Fibroblast of upper back skin (primary cell): ENCODE results near the gene CRISPLD2.
A peak's percentile ranks its signal among the peaks of the same experiment; 100 is the strongest.

Experiments
- DNase-seq: peaks from one replicate; pipeline ENCODE4 v3.0.0-alpha.2; 2013

CRISPLD2 gene

DNA sequence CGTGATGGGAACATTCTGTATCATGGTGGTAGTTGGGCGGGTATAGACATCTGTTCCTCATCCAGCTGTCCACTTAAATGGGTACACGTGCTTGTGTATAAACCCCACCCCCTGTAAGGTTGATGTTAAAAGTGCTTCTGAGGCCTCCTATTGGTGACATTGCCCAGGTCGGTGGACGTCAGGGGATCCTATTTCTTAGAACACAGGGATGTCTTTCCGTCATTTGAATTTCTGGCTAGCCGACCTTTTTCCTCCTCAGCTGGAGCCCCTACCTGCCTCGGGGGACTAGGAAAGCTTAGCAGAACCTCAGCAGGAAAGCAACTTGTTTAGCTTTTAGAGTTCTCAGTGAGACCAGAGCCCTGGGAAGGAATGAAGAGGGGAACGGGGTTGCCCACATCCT, 16.6 kb upstream of the CRISPLD2 start:
- DNase-seq: no peak

DNA sequence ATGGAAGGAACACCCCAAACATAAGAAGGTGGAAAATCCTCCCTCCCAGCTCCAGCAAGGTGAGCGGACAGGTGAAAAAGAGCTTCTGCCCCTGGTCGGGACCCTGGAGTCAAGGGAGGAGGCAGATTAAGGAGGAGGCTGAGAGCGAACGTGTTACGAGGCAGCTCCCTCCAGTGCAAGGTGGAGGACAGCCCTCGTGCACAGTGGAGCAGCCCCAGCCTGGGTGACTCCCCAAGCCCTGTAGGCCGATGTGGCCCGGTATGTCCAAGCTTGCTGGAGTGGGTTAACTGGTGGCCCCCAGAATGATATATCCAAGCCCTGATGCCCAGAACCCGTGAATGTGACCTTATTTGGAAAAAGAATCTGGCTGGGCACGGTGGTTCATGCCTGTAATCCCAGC, 15.5 kb upstream of the CRISPLD2 start:
- DNase-seq: no peak

- peak; percentile 92 for DNase-seq
Measured at GRCh38 chr16:84806256-84806889, 13.4 kb upstream of the CRISPLD2 start.

- no peak for DNase-seq
Measured at GRCh38 chr16:84806890-84807258, 12.9 kb upstream of the CRISPLD2 start.

DNA sequence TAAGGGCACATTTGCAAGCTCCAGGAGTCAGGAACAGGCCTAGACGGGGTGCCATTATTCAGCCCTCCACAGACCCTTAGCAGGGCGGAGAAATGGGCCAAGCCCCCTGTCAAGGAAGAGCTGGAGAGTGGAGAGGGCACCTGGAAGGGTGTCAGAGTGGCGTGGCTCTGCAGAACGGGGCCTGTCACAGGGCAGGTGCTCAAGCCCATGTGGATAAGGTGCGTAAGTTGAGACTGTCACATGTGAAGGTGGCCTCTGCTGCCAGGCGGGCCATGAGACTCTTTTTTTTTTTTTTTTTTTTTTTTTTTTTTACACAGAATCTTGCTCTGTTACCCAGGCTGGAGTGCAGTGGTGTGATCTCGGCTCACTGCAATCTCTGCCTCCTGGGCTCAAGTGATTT, 12.0 kb upstream of the CRISPLD2 start:
- no peak for DNase-seq

DNA sequence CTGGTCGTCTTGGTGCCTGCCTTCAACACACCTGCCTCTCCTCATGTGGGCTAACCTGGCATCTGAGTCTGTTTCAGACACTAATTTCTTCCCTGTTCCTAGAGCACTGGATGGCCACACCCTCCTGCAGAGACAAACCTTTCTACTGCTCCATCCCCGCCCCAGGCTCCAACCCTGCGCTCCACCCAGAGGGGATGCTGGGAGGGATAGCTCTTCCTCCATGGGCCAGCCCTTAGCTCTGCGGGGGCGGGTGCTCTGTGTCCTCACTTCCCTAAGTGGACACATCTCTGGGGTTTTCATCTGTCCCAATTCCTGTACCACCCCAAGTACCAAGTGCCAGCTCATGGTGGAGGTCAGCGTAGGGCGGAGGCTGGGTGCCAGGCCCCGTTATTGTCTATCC, 11.0 kb upstream of the CRISPLD2 start:
- no peak for DNase-seq

DNA sequence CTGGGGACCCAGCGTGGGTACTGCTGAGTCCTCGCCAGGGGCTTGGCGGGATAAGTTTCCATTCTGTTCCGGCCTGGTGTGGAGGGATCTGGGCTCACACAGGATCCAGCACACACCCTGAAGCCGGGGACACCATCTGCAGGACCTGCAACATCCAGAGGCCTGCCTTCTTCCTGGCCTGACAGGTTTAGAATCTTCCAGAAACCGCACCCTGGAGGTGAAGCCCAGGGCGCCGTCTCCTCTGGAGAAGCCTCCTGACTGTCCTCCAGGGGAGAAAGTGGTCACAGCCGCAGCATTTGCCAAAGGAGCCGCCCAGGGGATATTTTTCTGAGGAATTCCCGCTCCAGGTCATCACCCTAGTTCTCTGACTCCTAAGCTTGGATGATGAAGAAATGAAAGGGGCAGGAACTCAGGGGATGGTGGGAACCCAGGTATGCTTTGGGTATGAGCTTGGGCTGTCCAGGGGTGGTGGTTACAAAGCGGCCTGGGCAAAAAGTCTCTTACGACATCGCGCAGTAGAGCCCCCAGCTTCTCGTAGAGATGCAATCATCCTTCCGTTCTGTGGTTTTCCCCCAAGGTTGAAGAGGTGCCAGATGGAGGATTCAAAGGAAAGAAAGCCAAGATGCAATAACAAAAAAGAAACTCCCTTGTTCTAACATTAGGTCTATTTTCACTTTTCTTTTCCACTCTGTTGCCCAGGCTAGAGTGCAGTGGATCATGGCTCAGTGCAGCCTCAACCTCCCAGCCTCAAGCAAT, 9.1 kb upstream of the CRISPLD2 start:
- DNase-seq: peak; percentile 85

DNA sequence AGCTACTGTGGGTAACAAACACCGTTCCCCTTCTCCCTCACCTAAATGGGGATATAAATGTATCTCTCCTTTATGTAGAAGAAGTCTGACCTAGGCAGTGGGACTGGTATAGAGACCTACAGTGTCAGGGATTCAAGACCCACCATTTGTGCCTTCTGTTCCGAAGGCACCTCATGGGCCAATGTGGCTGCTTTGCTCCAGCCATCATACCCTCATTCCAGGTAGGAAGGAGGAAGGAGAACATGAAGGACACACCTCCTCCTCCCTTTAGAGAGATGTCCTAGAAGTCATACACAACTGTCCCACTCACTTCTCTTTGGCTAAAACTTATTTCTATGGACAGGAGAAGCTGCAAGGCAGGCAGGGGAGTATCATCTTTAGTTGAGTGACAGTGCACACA, 8.3 kb upstream of the CRISPLD2 start:
- DNase-seq: no peak

DNA sequence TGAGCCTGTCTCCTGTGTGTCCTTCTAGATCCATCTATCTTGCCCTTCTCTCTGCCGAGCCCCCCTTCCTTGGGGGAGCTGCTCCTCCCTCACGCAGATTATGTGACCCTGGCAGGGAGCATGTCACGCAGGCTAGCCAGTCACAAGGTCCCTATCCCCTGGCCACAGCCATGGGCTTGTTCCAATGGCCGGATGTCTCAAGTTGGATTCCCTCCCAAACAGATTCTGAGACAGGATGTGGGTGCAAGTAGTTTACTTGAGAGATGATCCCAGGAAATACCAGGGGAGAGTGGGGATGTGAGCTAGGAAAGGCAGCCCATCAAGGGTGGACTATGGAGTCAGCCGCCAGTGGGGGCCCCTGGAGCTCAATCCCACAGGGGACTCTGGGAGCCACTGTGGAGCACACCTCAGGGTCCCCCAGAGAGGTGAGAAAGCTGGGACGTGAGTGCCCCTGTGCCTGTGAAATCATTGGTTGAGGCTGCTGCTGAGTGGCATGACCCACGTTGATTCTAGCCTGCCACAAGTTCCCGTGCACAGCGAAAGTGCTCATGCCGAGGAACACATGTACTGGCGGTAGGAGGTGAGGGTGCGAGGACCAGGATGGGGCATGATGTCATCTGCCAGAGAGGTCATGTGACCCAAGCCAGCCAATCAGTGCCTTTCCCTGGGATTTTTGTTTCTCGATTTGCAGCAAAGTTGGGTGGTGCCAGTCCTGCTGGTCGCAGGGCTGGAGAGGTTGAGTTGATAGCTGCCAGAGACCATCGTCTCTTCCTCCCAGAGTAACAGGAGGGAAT, 6.4 kb upstream of the CRISPLD2 start:
- no peak for DNase-seq

DNA sequence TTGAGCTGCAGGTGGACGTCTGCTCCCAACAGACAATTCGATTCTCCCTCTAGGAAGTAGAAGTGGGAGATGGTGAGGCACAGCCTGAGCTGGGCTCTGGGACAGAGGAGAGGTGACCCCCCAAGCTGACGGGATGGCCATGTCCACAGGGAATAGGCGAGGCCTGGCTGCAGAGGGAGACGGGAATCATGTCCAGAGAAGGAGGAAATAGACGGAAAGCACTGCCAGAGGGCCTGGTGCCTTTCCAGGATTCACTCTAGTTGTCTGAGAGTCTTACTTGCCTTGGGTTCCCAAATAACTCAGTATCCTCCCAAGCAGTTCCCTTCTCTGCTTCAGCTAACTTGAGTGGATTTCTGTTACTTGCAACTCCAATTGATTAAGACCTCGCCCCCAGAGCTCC, 4.3 kb upstream of the CRISPLD2 start:
- DNase-seq: no peak

DNA sequence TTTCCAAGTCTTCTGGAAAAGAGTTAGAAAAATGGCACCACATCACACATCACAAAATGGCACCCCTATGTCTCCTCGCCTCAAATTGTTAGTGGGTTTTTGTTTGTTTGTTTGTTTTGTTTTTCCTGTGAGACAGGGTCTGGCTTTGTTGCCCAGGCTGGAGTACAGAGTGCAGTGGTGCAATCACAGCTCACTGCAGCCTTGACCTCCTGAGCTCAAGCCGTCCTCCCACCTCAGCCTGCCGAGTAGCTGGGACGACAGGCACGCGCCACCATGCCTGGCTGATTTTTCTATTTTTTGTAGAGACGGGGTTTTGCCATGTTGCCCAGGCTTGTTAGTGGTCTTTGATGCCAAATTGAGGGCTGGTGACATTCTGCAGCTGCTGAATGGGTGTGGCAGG, 3.8 kb upstream of the CRISPLD2 start:
- no peak for DNase-seq

- DNase-seq: no peak
Measured at GRCh38 chr16:84816485-84816884, 3.3 kb upstream of the CRISPLD2 start.

DNA sequence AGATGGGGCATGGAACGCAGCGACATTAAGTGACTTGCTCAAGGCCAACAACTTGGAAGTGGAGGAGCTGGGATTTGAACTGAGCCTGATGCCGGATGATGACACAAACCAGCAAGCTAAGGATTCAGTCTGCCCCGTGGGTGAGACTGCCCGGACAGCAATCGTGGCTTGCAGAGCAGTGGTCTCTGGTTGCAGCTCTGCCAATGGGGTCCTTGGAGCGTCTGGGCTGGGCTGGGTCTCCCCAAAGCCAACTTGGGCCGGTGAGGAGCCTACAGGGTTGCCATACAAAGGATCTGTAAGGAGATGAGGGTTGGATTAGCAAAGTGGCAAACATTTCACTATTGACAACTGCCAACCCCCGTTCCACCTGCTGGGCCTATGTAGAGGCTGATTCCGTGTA, 2.6 kb upstream of the CRISPLD2 start:
- no peak for DNase-seq

DNA sequence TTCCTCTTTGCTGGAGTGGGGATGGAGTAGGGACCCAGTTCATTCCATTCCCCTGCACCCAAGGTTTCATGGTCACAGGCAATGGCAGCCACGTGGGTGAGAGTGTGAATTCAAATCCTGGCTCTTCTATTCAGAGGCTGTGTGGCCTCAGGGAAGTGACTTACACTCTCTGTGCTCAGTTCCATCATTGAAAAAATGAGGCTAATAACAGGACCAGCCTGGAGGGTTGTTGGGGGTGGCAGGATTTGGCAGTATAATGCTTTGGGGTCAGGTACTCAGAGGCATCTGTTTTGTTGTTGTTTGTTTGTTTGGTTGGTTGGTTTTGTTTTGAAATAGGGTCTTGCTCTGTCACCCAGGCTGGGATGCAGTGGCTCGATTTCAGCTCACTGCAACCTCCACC, 2.2 kb upstream of the CRISPLD2 start:
- no peak for DNase-seq

GRCh38 chr16:84818133-84818532, 1.7 kb upstream of the CRISPLD2 start:
- DNase-seq: no peak

- DNase-seq: no peak
Measured at GRCh38 chr16:84818989-84819643, 669 bp upstream of the CRISPLD2 start.

DNA sequence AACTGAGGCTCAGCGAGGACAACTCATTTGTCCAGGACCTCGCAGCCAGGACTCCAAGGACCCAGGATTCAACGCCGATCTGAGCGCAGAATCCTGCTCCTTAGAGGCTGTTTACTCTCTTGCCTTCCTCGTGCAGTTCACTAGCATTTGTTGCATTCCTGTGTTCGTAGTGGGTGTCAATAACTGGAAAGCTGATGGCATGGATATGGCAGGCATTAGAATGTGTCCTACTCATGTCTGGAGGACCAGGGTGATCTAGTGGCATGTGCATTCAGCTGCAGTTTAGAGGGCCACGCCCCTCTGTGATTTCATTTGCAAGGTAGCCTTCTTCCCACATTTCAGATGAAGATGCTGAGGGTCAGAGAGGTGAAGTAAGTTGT, 510 bp downstream of the CRISPLD2 start:
- no peak for DNase-seq

- DNase-seq: no peak
Measured at GRCh38 chr16:84820771-84821170, 986 bp downstream of the CRISPLD2 start.

- no peak for DNase-seq
Measured at GRCh38 chr16:84821179-84821578, 1.4 kb downstream of the CRISPLD2 start.

DNA sequence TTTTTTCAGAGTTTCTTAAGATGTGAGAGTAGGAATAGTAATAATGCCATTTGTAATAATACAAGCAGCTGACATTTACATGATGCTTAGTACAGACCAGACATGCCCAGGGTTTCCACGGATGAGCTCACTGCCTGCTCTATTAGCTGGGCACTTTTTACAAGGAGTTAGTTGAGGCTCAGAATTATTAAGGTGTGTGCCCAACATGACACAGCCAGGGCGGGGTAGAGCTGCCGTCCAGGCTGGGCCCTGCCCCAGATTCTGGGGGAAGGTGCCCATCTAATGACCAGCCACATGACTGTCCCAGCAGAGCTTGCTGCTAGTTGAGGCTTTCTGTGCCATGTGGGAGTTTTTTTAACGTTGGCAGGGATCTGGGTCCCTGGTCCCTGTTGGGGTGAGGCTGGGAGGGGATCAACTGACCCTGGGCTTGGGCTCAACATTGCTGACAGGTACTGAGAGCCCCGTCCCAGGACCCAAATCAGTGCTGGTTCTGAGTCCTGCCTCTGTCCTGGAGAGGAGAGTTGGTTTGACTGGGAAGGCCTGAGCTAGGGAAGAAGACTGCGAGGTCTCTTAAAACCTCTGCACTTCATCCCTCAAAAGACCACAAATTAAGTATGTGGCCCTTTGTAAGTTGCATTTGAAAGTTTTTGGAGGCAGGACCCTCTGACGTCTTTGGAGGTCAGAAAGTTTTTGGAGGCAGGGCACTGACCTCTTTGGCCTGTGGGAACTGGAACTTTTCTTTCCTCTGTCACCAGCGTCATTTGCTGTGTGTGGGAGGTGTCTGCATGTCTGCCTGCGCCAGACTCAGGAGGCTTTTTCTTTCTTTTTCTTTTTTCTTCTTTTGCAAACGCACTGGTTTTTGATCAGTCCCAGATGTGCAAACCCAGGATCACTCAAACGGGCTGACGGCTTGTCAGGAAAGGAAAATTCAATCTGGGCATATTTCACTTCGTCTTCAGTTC, 2.2 kb downstream of the CRISPLD2 start:
- DNase-seq: peak; percentile 66

GRCh38 chr16:84822990-84823389, 3.2 kb downstream of the CRISPLD2 start:
- no peak for DNase-seq

DNA sequence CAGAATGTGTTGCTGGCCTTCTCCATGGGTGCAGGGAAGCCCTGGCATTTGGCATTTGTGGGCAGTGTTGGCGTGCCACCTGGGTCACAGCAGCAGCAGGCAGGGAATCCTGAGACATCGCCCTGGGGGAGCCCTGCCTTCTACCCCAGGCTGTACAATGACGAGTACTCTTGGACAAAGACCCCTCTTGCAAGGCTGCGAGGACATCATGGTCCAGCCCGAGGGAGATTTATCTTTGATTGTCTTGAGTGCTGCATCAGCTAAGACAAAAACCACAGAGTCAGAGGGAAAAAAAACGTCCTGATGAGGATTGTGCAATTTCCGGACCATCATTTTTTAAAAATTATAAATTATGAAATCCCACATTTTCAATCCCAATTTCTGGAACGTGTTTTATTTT, 3.7 kb downstream of the CRISPLD2 start:
- DNase-seq: no peak
